Fibroblast of the conjunctiva (primary cell): ENCODE data around the gene EOLA1.
A peak's percentile ranks its signal among the peaks of the same experiment; 100 is the strongest.
"Not testable (repeated sequence)": the region's sequence is repeated elsewhere in the genome, so short reads cannot be mapped to it uniquely, and the experiment has no call there.

ENCODE experiments used
- DNase-seq: peaks from one replicate; pipeline ENCODE4 v3.0.0-alpha.2; 2010; ENCODE audit warnings: low read depth

Gene EOLA1

GRCh38 chrX:149545545-149546543, 5.0 kb downstream of the EOLA1 start:
- not testable (repeated sequence) for DNase-seq

DNA sequence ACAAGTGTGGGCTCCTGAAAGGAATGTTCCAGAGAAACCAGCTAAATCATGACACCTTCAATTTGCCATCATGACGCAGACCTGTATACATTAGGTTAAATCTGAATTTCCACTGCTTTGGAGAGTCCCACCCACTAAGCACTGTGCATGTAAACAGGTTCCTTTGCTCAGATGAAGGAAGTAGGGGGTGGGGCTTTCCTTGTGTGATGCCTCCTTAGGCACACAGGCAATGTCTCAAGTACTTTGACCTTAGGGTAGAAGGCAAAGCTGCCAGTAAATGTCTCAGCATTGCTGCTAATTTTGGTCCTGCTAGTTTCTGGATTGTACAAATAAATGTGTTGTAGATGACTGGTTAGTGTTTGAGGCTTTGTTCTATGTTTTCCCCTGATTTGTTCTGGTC, 6.2 kb downstream of the EOLA1 start:
- not testable (repeated sequence) for DNase-seq

DNA sequence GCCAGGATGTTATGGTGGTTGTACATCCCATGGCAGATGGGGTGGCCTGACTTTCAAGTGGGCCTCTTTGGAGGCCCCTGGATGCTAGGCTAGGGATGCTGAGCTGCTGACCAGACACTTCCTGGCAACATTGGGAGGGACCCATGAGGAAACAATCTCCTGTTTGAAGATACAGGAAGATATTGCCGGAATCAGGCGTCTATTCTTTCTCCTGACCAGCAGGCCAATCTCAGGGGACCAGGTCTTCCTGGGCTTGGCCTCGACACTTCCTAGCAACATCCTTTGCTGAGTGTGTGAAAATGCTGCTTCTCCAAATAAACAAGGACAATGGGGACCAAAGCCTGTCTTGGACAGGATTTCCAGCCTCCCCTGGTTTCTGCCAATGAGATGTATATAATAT, 7.0 kb downstream of the EOLA1 start:
- not testable (repeated sequence) for DNase-seq

DNA sequence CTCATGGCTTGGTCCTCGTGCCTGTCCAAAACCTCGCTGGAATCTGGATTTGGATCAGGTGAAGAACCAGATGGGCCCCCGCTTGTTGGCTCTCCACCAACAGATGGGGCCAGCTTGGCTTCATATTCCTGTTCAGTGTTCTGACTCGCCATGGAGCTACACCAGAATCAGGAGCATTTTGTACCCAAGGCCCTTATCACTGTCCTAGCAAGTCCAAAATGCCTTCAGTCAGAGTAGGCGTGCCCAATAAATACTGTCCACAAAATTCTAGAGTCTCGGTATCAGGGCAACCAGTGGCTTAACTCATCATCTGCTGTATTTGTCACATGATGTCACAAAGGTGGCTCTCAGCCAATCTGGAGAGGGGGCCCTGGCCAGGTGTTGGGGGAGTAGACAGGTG, 8.9 kb downstream of the EOLA1 start, which contains the start of gene HSFX3:
TSS of gene HSFX3 (minus strand) at position 224 of the 400 bp plus-strand sequence. CDS start at position 152, 72 bp downstream.
- not testable (repeated sequence) for DNase-seq

GRCh38 chrX:149550454-149550853, 9.6 kb downstream of the EOLA1 start:
- DNase-seq, result not testable (repeated sequence)

- not testable (repeated sequence) for DNase-seq
These were observed 10.6 kb downstream of the EOLA1 start for GRCh38 chrX:149551245-149551938.

DNA sequence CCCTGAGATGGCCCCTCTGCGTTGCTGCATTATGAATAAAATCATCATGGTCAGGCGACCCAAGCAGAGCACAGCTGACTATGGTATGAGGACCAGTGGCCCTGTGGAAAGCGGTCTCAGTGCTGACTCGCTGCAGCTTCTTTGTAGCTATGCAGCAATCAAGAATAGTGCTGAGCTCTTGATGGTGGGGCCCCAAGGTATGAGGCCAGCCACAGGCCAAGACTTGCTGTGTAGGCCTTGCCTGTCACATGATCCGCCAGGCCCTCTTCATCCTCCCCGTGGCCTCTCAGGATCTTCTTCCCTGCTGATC, 11.1 kb downstream of the EOLA1 start:
- DNase-seq, result not testable (repeated sequence)

DNA sequence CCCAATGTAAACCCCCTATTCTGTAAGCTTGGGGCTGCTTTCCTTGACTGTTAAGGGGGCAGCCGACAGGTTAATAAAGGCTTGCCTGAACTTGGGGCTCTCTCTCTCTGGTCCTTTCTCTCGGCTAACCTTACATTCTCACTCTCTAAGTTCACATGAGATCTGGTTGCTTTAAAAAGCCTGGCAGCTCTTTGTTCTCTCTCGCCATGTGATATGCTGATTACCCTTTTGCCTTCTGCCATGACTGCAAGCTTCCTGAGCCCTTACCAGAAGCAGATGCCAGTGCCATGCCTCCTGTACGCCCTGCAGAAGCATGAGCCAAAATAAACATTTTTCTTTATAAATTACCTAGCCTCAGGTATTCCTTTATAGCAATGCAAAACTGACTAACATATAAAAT, 14.4 kb downstream of the EOLA1 start:
- not testable (repeated sequence) for DNase-seq

GRCh38 chrX:149563359-149563758, 22.5 kb downstream of the EOLA1 start:
- no peak for DNase-seq

DNA sequence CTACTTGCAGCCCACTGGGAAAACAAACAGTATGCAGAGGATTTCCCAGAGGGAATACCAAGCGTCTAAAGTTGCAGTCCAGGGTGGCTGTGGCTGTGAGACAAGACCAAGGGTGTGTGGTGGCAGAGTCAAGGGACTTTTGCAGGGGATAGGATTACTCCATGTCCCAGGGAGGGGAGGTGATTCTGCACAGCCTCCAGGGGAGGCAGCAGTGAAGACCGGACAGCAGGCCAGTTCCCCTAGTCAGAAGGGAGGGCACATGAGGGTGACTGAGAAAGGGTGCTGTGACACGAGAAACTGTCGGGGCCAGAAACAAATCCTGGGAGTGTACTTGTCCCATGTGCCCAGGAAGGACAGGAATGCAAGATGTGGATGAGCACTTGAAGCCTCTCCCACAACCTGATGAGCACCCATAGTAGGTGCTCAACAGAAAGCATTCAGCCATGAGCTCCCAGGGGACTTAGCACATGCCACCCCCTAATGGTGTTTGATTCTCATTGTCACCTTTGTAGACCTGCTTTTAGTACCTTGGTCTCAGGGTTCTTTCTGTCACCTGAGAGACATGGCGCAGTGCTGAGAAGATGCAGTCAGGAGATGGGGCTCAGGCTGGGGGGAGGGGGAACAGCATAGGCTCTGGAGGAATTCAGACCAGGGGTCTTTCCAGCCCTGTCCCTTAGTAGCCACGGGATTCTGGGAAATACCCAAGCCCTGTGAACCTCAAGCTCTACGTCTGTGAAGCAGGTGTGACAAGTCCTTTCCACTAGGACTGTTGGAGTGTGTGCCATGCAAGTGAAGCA, 27.0 kb downstream of the EOLA1 start:
- no peak for DNase-seq

GRCh38 chrX:149568701-149569296, 28.0 kb downstream of the EOLA1 start:
- DNase-seq, result no peak

DNA sequence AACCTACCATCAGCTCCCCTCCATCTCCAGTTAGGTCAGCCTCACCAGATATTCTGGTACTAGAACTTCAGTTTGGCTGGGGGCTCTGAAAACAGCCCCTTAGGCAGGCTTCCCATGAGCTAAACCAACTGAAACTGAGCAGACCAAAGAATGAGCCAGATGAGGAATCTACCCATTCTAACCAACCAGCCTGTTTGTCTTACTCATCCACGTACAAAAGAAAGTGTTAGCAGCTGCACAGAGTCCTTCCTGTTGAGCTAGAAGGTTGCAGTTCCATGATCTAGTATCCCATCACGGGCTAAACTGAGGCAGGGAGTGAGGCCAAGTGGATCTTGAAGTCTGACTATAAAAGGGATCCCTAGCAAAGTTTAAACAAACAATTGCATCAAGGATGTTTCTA, 29.0 kb downstream of the EOLA1 start:
- DNase-seq, result no peak

DNA sequence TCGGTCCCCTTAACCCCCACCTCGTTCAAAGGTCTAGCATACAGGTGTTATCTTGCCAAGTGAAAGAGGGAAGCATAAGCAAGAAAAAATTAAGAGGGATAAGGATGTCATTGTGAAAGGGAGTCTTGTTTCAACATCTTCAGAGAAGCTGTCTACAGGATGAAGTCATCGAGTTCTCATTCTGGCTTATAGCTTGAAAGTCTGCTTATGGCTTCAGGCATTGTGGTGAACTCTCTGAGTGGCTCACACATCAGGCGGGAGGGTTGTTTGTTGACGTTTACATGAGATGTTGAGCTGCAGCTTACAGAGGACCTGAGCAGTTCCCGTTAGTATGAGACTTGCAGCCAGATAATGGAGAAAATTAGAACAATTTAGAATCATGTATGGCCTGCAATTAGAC, 29.9 kb downstream of the EOLA1 start:
- DNase-seq, result peak; percentile 32

DNA sequence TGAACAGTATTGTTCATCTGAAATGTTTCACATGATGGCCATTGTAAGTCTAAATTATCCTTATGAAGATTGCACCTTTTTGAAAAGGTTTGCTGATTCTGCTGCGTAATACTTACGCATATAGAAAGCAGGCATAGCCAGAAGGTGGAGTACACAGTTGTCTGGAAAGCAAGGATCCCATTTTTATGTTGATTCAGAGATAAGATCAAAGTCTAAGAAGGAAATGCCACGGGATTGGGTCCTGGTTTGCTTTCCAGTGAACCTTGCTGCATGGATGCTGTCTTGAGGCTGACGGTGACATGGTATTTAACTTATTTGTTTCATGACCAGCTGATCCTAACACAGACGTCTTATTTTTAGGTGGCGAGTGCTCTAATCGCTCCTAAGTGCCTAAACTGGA, 31.0 kb downstream of the EOLA1 start:
- DNase-seq, result no peak

GRCh38 chrX:149572743-149573142, 31.9 kb downstream of the EOLA1 start:
- no peak for DNase-seq

GRCh38 chrX:149573456-149573855, 32.6 kb downstream of the EOLA1 start:
- DNase-seq, result not testable (repeated sequence)

GRCh38 chrX:149585631-149586030, 44.8 kb downstream of the EOLA1 start:
- DNase-seq, result not testable (repeated sequence)

- DNase-seq, result not testable (repeated sequence)
These were observed 46.5 kb downstream of the EOLA1 start, which contains the start of gene MAGEA9B for GRCh38 chrX:149587359-149587758. Gene MAGEA9B (minus strand): TSS chrX:149587459. CDS start chrX:149583179, 4,280 bp downstream.

GRCh38 chrX:149590993-149591392, 50.2 kb downstream of the EOLA1 start:
- not testable (repeated sequence) for DNase-seq

- DNase-seq, result not testable (repeated sequence)
These were observed 54.4 kb downstream of the EOLA1 start, which contains the start of gene HSFX2 for GRCh38 chrX:149595214-149595613. Gene HSFX2 (minus strand): TSS chrX:149595314. CDS start chrX:149594700, 614 bp downstream.

DNA sequence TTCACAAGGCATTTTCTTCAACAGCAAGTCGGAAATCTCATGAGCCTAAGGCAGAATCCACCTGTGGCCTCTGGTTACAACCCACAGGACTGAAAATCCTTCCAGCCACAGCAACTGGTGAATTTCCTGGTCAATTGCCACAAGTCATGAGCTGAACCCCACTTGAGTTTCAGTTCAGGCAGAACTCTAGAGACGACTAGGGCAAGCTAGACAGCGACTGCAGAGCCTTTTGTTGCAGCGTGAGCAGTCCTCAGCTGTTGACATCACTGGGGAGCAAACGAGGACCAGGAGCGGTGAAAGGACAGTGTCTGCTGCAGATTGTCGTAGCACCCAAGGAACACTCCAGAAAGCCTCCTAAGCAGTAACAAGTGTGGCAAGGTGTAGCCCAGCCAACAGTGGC, 55.1 kb downstream of the EOLA1 start:
- not testable (repeated sequence) for DNase-seq
